ENCODE measurements around the gene ASPRV1.

DNA sequence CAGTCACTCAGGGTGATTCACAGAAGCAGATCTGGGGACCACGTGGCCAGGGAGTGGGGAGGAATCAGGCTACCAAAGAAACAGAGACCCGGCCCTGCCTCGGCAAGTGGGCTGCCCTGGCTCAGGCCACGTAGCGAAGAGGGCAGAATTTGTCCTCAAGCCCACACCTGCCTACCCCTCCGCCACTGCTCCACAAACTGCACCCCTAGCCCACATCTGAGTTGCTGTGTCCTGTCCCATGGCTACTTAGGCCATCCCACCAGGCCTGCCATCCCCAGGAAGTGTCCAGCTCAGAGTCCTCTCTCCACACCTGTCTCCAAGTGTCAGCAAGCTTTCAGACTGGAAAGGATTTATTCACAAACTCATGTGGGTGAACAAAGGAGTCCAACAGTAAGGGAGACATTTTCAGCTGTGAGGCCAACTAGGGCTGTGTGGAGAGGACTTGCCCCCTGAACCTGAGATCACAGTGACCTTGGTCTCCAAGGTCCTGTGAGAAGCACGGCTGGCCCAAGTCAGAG is 31.7 kb upstream of the ASPRV1 start:
- TF ChIP-seq, protein P1, sequence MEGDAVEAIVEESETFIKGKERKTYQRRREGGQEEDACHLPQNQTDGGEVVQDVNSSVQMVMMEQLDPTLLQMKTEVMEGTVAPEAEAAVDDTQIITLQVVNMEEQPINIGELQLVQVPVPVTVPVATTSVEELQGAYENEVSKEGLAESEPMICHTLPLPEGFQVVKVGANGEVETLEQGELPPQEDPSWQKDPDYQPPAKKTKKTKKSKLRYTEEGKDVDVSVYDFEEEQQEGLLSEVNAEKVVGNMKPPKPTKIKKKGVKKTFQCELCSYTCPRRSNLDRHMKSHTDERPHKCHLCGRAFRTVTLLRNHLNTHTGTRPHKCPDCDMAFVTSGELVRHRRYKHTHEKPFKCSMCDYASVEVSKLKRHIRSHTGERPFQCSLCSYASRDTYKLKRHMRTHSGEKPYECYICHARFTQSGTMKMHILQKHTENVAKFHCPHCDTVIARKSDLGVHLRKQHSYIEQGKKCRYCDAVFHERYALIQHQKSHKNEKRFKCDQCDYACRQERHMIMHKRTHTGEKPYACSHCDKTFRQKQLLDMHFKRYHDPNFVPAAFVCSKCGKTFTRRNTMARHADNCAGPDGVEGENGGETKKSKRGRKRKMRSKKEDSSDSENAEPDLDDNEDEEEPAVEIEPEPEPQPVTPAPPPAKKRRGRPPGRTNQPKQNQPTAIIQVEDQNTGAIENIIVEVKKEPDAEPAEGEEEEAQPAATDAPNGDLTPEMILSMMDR (IDR thresholded peaks at IDR 0.05 in 8 of 11, conservative IDR thresholded peaks at IDR 0.05 in 3 of 11) = no peak
- TF ChIP-seq POLR2A (IDR thresholded peaks at IDR 0.05) (no peak), POLR2AphosphoS5 (IDR thresholded peaks at IDR 0.05) (no peak)

All from spleen (tissue), 7 donors.